ENCODE measurements around the gene ORC3. TPM values are rescaled to one million over a fixed set of nuclear protein-coding genes. Genes with fewer than 3 reads are reported as not detected.
A peak's percentile ranks its signal among the peaks of the same experiment; 100 is the strongest.
"Not testable (repeated sequence)": the region's sequence is repeated elsewhere in the genome, so short reads cannot be mapped to it uniquely, and the experiment has no call there.

The ORC3 gene
- total RNA-seq, 2 experiments from 2014 or later, result 38.8 to 42.6 TPM

- Mint-ChIP-seq H3K4me1 (peaks cover 24% of the 10 kb centered on the region), H3K27me3 (no peaks in the 10 kb centered on the region), H3K36me3 (ENCODE audit: low read depth) (peaks cover 5% of the 10 kb centered on the region), H3K27ac (no peak overlapping the region), H3K9me3 (ENCODE audit: low read depth) (no peaks in the 10 kb centered on the region), H3K4me3 (no peak overlapping the region)
- ChIA-PET CTCF (interaction anchor here (0.6 to 1.7 kb wide), 5 partner anchors 24 to 507 kb away, joined by 3 to 5 read pairs (median 3); no protein-coding TSS in a partner anchor), POLR2A (no interaction called here)
- intact Hi-C loops (cut with DNase I, micrococcal nuclease), result loop anchor here (1.0 to 10.0 kb wide), 2 partner anchors 33 to 200 kb away; no protein-coding TSS in a partner anchor
- peak; percentile 80 for DNase-seq
- peak; percentile 62 for ATAC-seq
These were observed 115.2 kb downstream of the ORC3 start for GRCh38 chr6:87705070-87705691.

GRCh38 chr6:87706187-87706966 is 116.4 kb downstream of the ORC3 start:
- Mint-ChIP-seq H3K27me3 (no peaks in the 10 kb centered on the region), H3K4me1 (peaks cover 24% of the 10 kb centered on the region), H3K27ac (no peak overlapping the region), H3K4me3 (no peak overlapping the region), H3K36me3 (ENCODE audit: low read depth) (no peaks in the 10 kb centered on the region), H3K9me3 (ENCODE audit: low read depth) (no peaks in the 10 kb centered on the region)
- ATAC-seq (no peak), DNase-seq (no peak)
- ChIA-PET CTCF (interaction anchor here (0.6 to 1.7 kb wide), 2 partner anchors 27 to 32 kb away, joined by 3 to 5 read pairs; no protein-coding TSS in a partner anchor), POLR2A (no interaction called here)
- intact Hi-C loops (cut with DNase I, micrococcal nuclease), result loop anchor here in 1 of 2 experiments (10.0 kb wide), 1 partner anchor 198 kb away; no protein-coding TSS in a partner anchor

GRCh38 chr6:87708581-87709427 is 118.9 kb downstream of the ORC3 start:
- H3K9me3 Mint-ChIP-seq (ENCODE audit: low read depth); ATAC-seq; H3K36me3 Mint-ChIP-seq (ENCODE audit: low read depth); CTCF ChIA-PET; H3K27ac Mint-ChIP-seq; H3K27me3 Mint-ChIP-seq; POLR2A ChIA-PET; H3K4me3 Mint-ChIP-seq; DNase-seq: not testable (repeated sequence)
- intact Hi-C loops (cut with DNase I, micrococcal nuclease), result loop anchor here in 1 of 2 experiments (10.0 kb wide), 1 partner anchor 196 kb away; no protein-coding TSS in a partner anchor
- peaks cover 15% of the 10 kb centered on the region for H3K4me1 Mint-ChIP-seq

GRCh38 chr6:87710090-87710489 is 120.2 kb downstream of the ORC3 start:
- Mint-ChIP-seq H3K27ac (no peak overlapping the region), H3K9me3 (ENCODE audit: low read depth) (no peaks in the 10 kb centered on the region), H3K27me3 (no peaks in the 10 kb centered on the region), H3K36me3 (ENCODE audit: low read depth) (no peaks in the 10 kb centered on the region), H3K4me1 (peaks cover 18% of the 10 kb centered on the region), H3K4me3 (no peak overlapping the region)
- ChIA-PET CTCF (no interaction called here), POLR2A (no interaction called here)
- intact Hi-C loops (cut with DNase I, micrococcal nuclease), result no loop called here
- ATAC-seq (no peak), DNase-seq (no peak)

- DNase-seq; H3K9me3 Mint-ChIP-seq (ENCODE audit: low read depth); H3K4me3 Mint-ChIP-seq; ATAC-seq; H3K27ac Mint-ChIP-seq; H3K27me3 Mint-ChIP-seq; intact Hi-C loops (cut with DNase I, micrococcal nuclease); H3K36me3 Mint-ChIP-seq (ENCODE audit: low read depth): not testable (repeated sequence)
- POLR2A ChIA-PET, result interaction anchor here (0.7 kb wide), 1 partner anchor 514 kb away, joined by 5 read pairs; no protein-coding TSS in a partner anchor
- H3K4me1 Mint-ChIP-seq, result peaks cover 12% of the 10 kb centered on the region
- CTCF ChIA-PET, result interaction anchor here (0.6 kb wide), 2 partner anchors 12 to 60 kb away, joined by 3 to 4 read pairs; no protein-coding TSS in a partner anchor
These were observed 122.8 kb downstream of the ORC3 start for GRCh38 chr6:87712713-87713112.

GRCh38 chr6:87714093-87714842 is 124.3 kb downstream of the ORC3 start:
- DNase-seq (no peak), ATAC-seq (peak; percentile 87)
- ChIA-PET CTCF (interaction anchor here (1.3 kb wide), 1 partner anchor 9 kb away, joined by 4 read pairs; no protein-coding TSS in a partner anchor), POLR2A (interaction anchor here (0.6 to 0.8 kb wide), 4 partner anchors 16 to 139 kb away, joined by 3 to 4 read pairs (median 3); no protein-coding TSS in a partner anchor)
- H3K9me3 Mint-ChIP-seq (ENCODE audit: low read depth), result no peaks in the 10 kb centered on the region
- no peak overlapping the region for H3K4me3 Mint-ChIP-seq
- no peaks in the 10 kb centered on the region for H3K27me3 Mint-ChIP-seq
- intact Hi-C loops (cut with DNase I, micrococcal nuclease), result no loop called here
- no peak overlapping the region for H3K27ac Mint-ChIP-seq
- no peaks in the 10 kb centered on the region for H3K36me3 Mint-ChIP-seq (ENCODE audit: low read depth)
- peaks cover 12% of the 10 kb centered on the region for H3K4me1 Mint-ChIP-seq

Other genes starting within 250 kb of the ORC3 start
- gene C6orf163, start 245.3 kb upstream of the ORC3 start, total RNA-seq, result 1 to 10 TPM; 1.2 to 1.5 TPM
- not detected for gene CFAP206, start 182.2 kb upstream of the ORC3 start, total RNA-seq
- 1 to 10 TPM; 6.5 to 9.9 TPM for gene SLC35A1, start 117.2 kb upstream of the ORC3 start, total RNA-seq
- gene RARS2, start 148 bp upstream of the ORC3 start, total RNA-seq, result 10 to 100 TPM; 20.8 to 24.7 TPM
- 10 to 100 TPM; 41.4 to 46.3 TPM for gene AKIRIN2, start 112.1 kb downstream of the ORC3 start, total RNA-seq